ENCODE results near the gene FCHSD1. TPM values are rescaled to one million over a fixed set of nuclear protein-coding genes. Genes with fewer than 3 reads are reported as not detected.

FCHSD1 gene
- total and polyA plus RNA-seq, 10 of the 15 experiments (the other 5 are each of a cell fraction or from before 2014, with no cell fraction given), result 0.97 to 22.8 (median 10.7) TPM

GRCh38 chr5:141636413-141637122 is 14.7 kb downstream of the FCHSD1 start, which contains the start of the genes HDAC3 and RELL2 (continued):
- no peak for TF ChIP-seq ZBTB40 (IDR thresholded peaks at IDR 0.05; ENCODE audit: borderline replicate concordance)
- TF ChIP-seq GABPA (IDR thresholded peaks at IDR 0.05; ENCODE audit: low read depth), result no peak
- peak; percentile 69; the same call in 1 of the 2 replicates for TF ChIP-seq LARP7 (IDR thresholded peaks at IDR 0.05)
- no peak for TF ChIP-seq JUNB (IDR thresholded peaks at IDR 0.05)
- TF ChIP-seq ZSCAN29 (IDR thresholded peaks at IDR 0.05), result no peak
- TF ChIP-seq NR2C2 (IDR thresholded peaks at IDR 0.05; ENCODE audit: borderline replicate concordance, control insufficient read depth, insufficient read length, low read depth), result no peak
- TF ChIP-seq RELA (IDR thresholded peaks at IDR 0.05; ENCODE audit: borderline replicate concordance, partially characterized antibody), result no peak
- TF ChIP-seq CREB1 (IDR thresholded peaks at IDR 0.05; ENCODE audit: low read depth), result peak; percentile 60
- TF ChIP-seq IKZF1 (conservative IDR thresholded peaks at IDR 0.05), result peak; percentile 17; the same call in 1 of the 2 replicates
- TF ChIP-seq CEBPZ (IDR thresholded peaks at IDR 0.05; ENCODE audit: low read depth, low read length), result no peak
- TF ChIP-seq ZBTB11 (CRISPR knock-in tag; IDR thresholded peaks at IDR 0.05), result no peak
- peak; percentile 75 for TF ChIP-seq SP1 (IDR thresholded peaks at IDR 0.05; ENCODE audit: low read depth, low read length)
- TF ChIP-seq CBX3 (IDR thresholded peaks at IDR 0.05; ENCODE audit: borderline replicate concordance, low read depth), result no peak
- TF ChIP-seq CTCF (IDR thresholded peaks at IDR 0.05 in 2 of 3, conservative IDR thresholded peaks at IDR 0.05 in 1 of 3; ENCODE audit: control insufficient read depth in 2 of 3, extremely low read depth in 1 of 3, insufficient read depth in 1 of 3, low read depth in 3 of 3, low read length in 3 of 3), result no peak
- TF ChIP-seq CHD4 (IDR thresholded peaks at IDR 0.05), result no peak
